K562 (cell line): ENCODE results near the gene IL17RC. TPM values are rescaled to one million over a fixed set of nuclear protein-coding genes. Genes with fewer than 3 reads are reported as not detected.

Source experiments
- ADNP ChIP-seq: fragments of 200-800 bp; sonication (Bioruptor generic); IDR thresholded peaks from 2 replicates; pipeline ENCODE4 v1.6.1; 2016; ENCODE audit warnings: missing genetic modification characterization, missing compliant biosample characterization
- ATF3 ChIP-seq, 2 experiments: fragments of 450-650 bp in 1 of 2; sonication (generic) in 1 of 2; formaldehyde crosslinking in 1 of 2; IDR thresholded peaks in 1 of 2; conservative IDR thresholded peaks in 1 of 2; 2 replicates each; pipeline versions ENCODE4 v1.6.1 to v1.8.1; 2016 to 2023; ENCODE audit warnings: mild to moderate bottlenecking in 2 of 2, moderate library complexity in 2 of 2, inconsistent platforms in 1 of 2, missing genetic modification reagents in 1 of 2
- CLOCK ChIP-seq: fragments of 250-450 bp; sonication (Bioruptor Pico); IDR thresholded peaks from 2 replicates; pipeline ENCODE4 v1.4.0; 2020; ENCODE audit warnings: mild to moderate bottlenecking, moderate library complexity, borderline replicate concordance
- KDM5B ChIP-seq: fragments of 200-600 bp; sonication (generic); IDR thresholded peaks from 2 replicates; pipeline ENCODE4 v1.6.1; 2012; ENCODE audit warnings: low read depth, mild to moderate bottlenecking, moderate library complexity, low read length, control low read depth, inconsistent platforms; ENCODE audit not compliant: insufficient replicate concordance
- MAFK ChIP-seq: IDR thresholded peaks from 2 replicates; pipeline ENCODE4 v1.6.1; 2011; ENCODE audit warnings: low read length, improper control_type of control experiment
- NR4A1 ChIP-seq, 2 experiments: fragments of 250-450 bp in 1 of 2; fragments of 450-650 bp in 1 of 2; sonication (Bioruptor Pico) in 1 of 2; IDR thresholded peaks; 2 replicates each; pipeline versions ENCODE4 v1.4.0 to v1.6.1; 2016 to 2020; ENCODE audit warnings: mild to moderate bottlenecking in 2 of 2, missing compliant biosample characterization in 1 of 2, missing genetic modification characterization in 1 of 2, moderate library complexity in 1 of 2
- PBX2 ChIP-seq, 2 experiments: IDR thresholded peaks in 1 of 2; conservative IDR thresholded peaks in 1 of 2; 2 replicates each; pipeline ENCODE4 v1.6.1; 2016; ENCODE audit warnings: low read depth in 2 of 2, mild to moderate bottlenecking in 1 of 2, missing compliant biosample characterization in 1 of 2, missing genetic modification characterization in 1 of 2, moderate library complexity in 1 of 2
- RAD21 ChIP-seq, 2 experiments: fragments of 250-450 bp in 1 of 2; fragments of 450-650 bp in 1 of 2; sonication (Bioruptor Pico) in 1 of 2; formaldehyde crosslinking in 1 of 2; IDR thresholded peaks in 1 of 2; conservative IDR thresholded peaks in 1 of 2; 2 replicates each; pipeline versions ENCODE4 v1.4.0 to v1.8.0; 2020 to 2022; ENCODE audit warnings: mild to moderate bottlenecking in 2 of 2, moderate library complexity in 1 of 2
- SETDB1 ChIP-seq: IDR thresholded peaks from one replicate; pipeline ENCODE4 v1.6.1; 2012; ENCODE audit warnings: low read length, control low read depth, inconsistent platforms
- TOE1 ChIP-seq, 2 experiments: fragments of 450-650 bp in 1 of 2; sonication (generic) in 1 of 2; formaldehyde crosslinking in 1 of 2; IDR thresholded peaks; 2 replicates each; pipeline versions ENCODE4 v1.7.1 to v1.8.0; 2016 to 2022; ENCODE audit warnings: borderline replicate concordance in 2 of 2, mild to moderate bottlenecking in 2 of 2, antibody characterized with exemption in 1 of 2, inconsistent platforms in 1 of 2, low read depth in 1 of 2, missing genetic modification reagents in 1 of 2, moderate library complexity in 1 of 2
- TRIM24 ChIP-seq, 2 experiments: fragments of 450-650 bp; IDR thresholded peaks; 2 replicates each; pipeline ENCODE4 v1.6.1; 2016
- ZKSCAN8 ChIP-seq: fragments of 200-800 bp; sonication (Bioruptor generic); IDR thresholded peaks from 2 replicates; pipeline ENCODE4 v1.6.1; 2016; ENCODE audit warnings: missing genetic modification characterization, missing compliant biosample characterization
- ZNF766 ChIP-seq: fragments of 200-800 bp; sonication (Bioruptor generic); conservative IDR thresholded peaks from 2 replicates; pipeline ENCODE4 v1.6.1; 2016; ENCODE audit warnings: missing genetic modification characterization, missing compliant biosample characterization
- polyA plus RNA-seq, 8 experiments: library from polyadenylated mRNA; depleted of rRNA in 4 of 8; stranded (reverse) in 5 of 8; unstranded in 3 of 8; fragments of >200 nt; fragmentation: Nextera tagmentation in 2 of 8; fragmentation: Illumina TruSeq in 1 of 8; extraction: Ambion mirVana in 2 of 8; extraction: Trizol in 1 of 8; gene quantifications; 2 replicates each; pipeline versions ENCODE4 v1.2.1 to v1.2.3, GENCODE V29; 2011 to 2014; ENCODE audit warnings: inconsistent platforms in 1 of 8, missing spikeins in 1 of 8
- total RNA-seq, 7 experiments: library from RNA; depleted of rRNA in 6 of 7; stranded (reverse); fragments of >200 nt in 6 of 7; fragmentation: Illumina TruSeq in 2 of 7; extraction: Trizol in 2 of 7; gene quantifications; 2 replicates each; pipeline versions ENCODE4 v1.2.1 to v1.2.3, GENCODE V29; 2011 to 2021; ENCODE audit warnings: low replicate concordance in 1 of 7

The IL17RC gene
- total and polyA plus RNA-seq, 9 of the 15 experiments (the other 6 are each of a cell fraction or from before 2014, with no cell fraction given) = 0.15 to 11.4 (median 7.1) TPM; not detected in 1

GRCh38 chr3:9884555-9885165, 32.2 kb upstream of the IL17RC start (continued):
- TF ChIP-seq NR4A1 (CRISPR knock-in tag; IDR thresholded peaks at IDR 0.05) (no peak), NR4A1 (tag; IDR thresholded peaks at IDR 0.05) (0 out of 2 replicates have a peak, but pooled peaks have one; percentile 31), TRIM24 (IDR thresholded peaks at IDR 0.05) (0 out of 4 replicates have a peak, but pooled peaks of 1 of the 2 experiments have one; percentile 45), MAFK (peak; percentile 57; the same call in 1 of the 2 replicates), PBX2 (CRISPR knock-in tag; IDR thresholded peaks at IDR 0.05; ENCODE audit: low read depth) (no peak), PBX2 (tag; conservative IDR thresholded peaks at IDR 0.05; ENCODE audit: low read depth) (peak; percentile 91), KDM5B (no peak), TOE1 (IDR thresholded peaks at IDR 0.05; ENCODE audit: borderline replicate concordance) (0 out of 2 replicates have a peak, but pooled peaks have one; percentile 27), TOE1 (CRISPR knock-in tag; IDR thresholded peaks at IDR 0.05; ENCODE audit: borderline replicate concordance, low read depth) (no peak), RAD21 (CRISPR knock-in tag; conservative IDR thresholded peaks at IDR 0.05 in 1 of 2, IDR thresholded peaks at IDR 0.05 in 1 of 2) (peak in 1 of 2 experiments; percentile 15; a peak in 1 of 4 replicates), ADNP (tag) (peak; percentile 75), ATF3 (IDR thresholded peaks at IDR 0.05) (peak; percentile 83), ATF3 (CRISPR knock-in tag; conservative IDR thresholded peaks at IDR 0.05) (peak; percentile 80), SETDB1 (no peak), CLOCK (no peak), ZKSCAN8 (CRISPR knock-in tag) (0 out of 2 replicates have a peak, but pooled peaks have one; percentile 24), ZNF766 (CRISPR knock-in tag) (peak; percentile 75; the same call in 1 of the 2 replicates)
